IPS-18a (cell line): ENCODE measurements around the gene MSH2.

Experiments used
- H3K27ac ChIP-seq: one replicate; pipeline ENCODE4 v1.5.1; 2013; ENCODE audit warnings: low read length
- H3K27me3 ChIP-seq: one replicate; pipeline ENCODE4 v1.6.1; 2013; ENCODE audit warnings: mild to moderate bottlenecking, low read length; ENCODE audit not compliant: control insufficient read depth, insufficient read depth
- H3K36me3 ChIP-seq: one replicate; pipeline ENCODE4 v1.6.1; 2013; ENCODE audit warnings: low read depth, low read length; ENCODE audit not compliant: control insufficient read depth
- H3K4me1 ChIP-seq: one replicate; pipeline ENCODE4 v1.6.1; 2013; ENCODE audit warnings: low read depth, low read length; ENCODE audit not compliant: control insufficient read depth
- H3K4me3 ChIP-seq: one replicate; pipeline ENCODE4 v1.5.1; 2013; ENCODE audit warnings: low read length
- H3K9ac ChIP-seq: one replicate; pipeline ENCODE4 v1.6.1; 2013; ENCODE audit warnings: mild to moderate bottlenecking, low read length, moderate library complexity
- H3K9me3 ChIP-seq: one replicate; pipeline ENCODE4 v1.6.1; 2013; ENCODE audit warnings: low read depth, low read length; ENCODE audit not compliant: control insufficient read depth

MSH2 gene

GRCh38 chr2:47485177-47485576 lies 82.2 kb downstream of the MSH2 start:
- H3K36me3 ChIP-seq, result peaks cover 40% of the 10 kb centered on the region
- no peak overlapping the region for H3K27ac ChIP-seq
- no peak overlapping the region for H3K9ac ChIP-seq
- no peaks in the 10 kb centered on the region for H3K9me3 ChIP-seq
- H3K4me1 ChIP-seq, result no peaks in the 10 kb centered on the region
- H3K4me3 ChIP-seq, result no peak overlapping the region
- H3K27me3 ChIP-seq, result no peaks in the 10 kb centered on the region

GRCh38 chr2:47485751-47486300 lies 82.9 kb downstream of the MSH2 start:
- Histone ChIP-seq H3K4me1 (no peaks in the 10 kb centered on the region), H3K9ac (no peak overlapping the region), H3K36me3 (peaks cover 36% of the 10 kb centered on the region), H3K27me3 (no peaks in the 10 kb centered on the region), H3K9me3 (no peaks in the 10 kb centered on the region), H3K4me3 (no peak overlapping the region), H3K27ac (no peak overlapping the region)

- Histone ChIP-seq H3K9me3 (no peaks in the 10 kb centered on the region), H3K36me3 (peaks cover 30% of the 10 kb centered on the region), H3K9ac (no peak overlapping the region), H3K4me1 (no peaks in the 10 kb centered on the region), H3K4me3 (no peak overlapping the region), H3K27me3 (no peaks in the 10 kb centered on the region), H3K27ac (no peak overlapping the region)
Observed at GRCh38 chr2:47486841-47487497, 84.0 kb downstream of the MSH2 start.

- Histone ChIP-seq H3K27me3 (no peaks in the 10 kb centered on the region), H3K36me3 (peaks cover 25% of the 10 kb centered on the region), H3K9ac (no peak overlapping the region), H3K4me1 (no peaks in the 10 kb centered on the region), H3K9me3 (no peaks in the 10 kb centered on the region), H3K4me3 (no peak overlapping the region), H3K27ac (no peak overlapping the region)
Observed at GRCh38 chr2:47487498-47487875, 84.5 kb downstream of the MSH2 start.

- H3K36me3 ChIP-seq, result peaks cover 9% of the 10 kb centered on the region
- no peak overlapping the region for H3K9ac ChIP-seq
- H3K27ac ChIP-seq, result no peak overlapping the region
- no peaks in the 10 kb centered on the region for H3K9me3 ChIP-seq
- no peak overlapping the region for H3K4me3 ChIP-seq
- no peaks in the 10 kb centered on the region for H3K4me1 ChIP-seq
- H3K27me3 ChIP-seq, result no peaks in the 10 kb centered on the region
Observed at GRCh38 chr2:47488870-47489584, 86.1 kb downstream of the MSH2 start.

GRCh38 chr2:47490406-47490805 lies 87.5 kb downstream of the MSH2 start:
- Histone ChIP-seq H3K9ac (no peak overlapping the region), H3K27ac (no peak overlapping the region), H3K4me1 (no peaks in the 10 kb centered on the region), H3K4me3 (no peak overlapping the region), H3K36me3 (no peaks in the 10 kb centered on the region), H3K9me3 (no peaks in the 10 kb centered on the region), H3K27me3 (no peaks in the 10 kb centered on the region)

GRCh38 chr2:47493317-47494035 lies 90.5 kb downstream of the MSH2 start:
- Histone ChIP-seq H3K27ac (no peak overlapping the region), H3K9me3 (no peaks in the 10 kb centered on the region), H3K4me3 (no peak overlapping the region), H3K4me1 (no peaks in the 10 kb centered on the region), H3K27me3 (no peaks in the 10 kb centered on the region), H3K36me3 (no peaks in the 10 kb centered on the region), H3K9ac (no peak overlapping the region)

- Histone ChIP-seq H3K9ac (no peak overlapping the region), H3K4me1 (no peaks in the 10 kb centered on the region), H3K27ac (no peak overlapping the region), H3K27me3 (no peaks in the 10 kb centered on the region), H3K9me3 (no peaks in the 10 kb centered on the region), H3K4me3 (no peak overlapping the region), H3K36me3 (no peaks in the 10 kb centered on the region)
Observed at GRCh38 chr2:47494267-47495130, 91.5 kb downstream of the MSH2 start.

GRCh38 chr2:47497843-47498460 lies 95.0 kb downstream of the MSH2 start:
- peaks cover 7% of the 10 kb centered on the region for H3K9me3 ChIP-seq

GRCh38 chr2:47499093-47499492 lies 96.1 kb downstream of the MSH2 start:
- no peaks in the 10 kb centered on the region for H3K36me3 ChIP-seq
- H3K4me1 ChIP-seq, result no peaks in the 10 kb centered on the region
- no peak overlapping the region for H3K27ac ChIP-seq
- H3K27me3 ChIP-seq, result no peaks in the 10 kb centered on the region
- H3K4me3 ChIP-seq, result no peak overlapping the region
- H3K9me3 ChIP-seq, result peaks cover 7% of the 10 kb centered on the region
- no peak overlapping the region for H3K9ac ChIP-seq

More at GRCh38 chr2:47497843-47498460, 95.0 kb downstream of the MSH2 start:
- no peaks in the 10 kb centered on the region for H3K27me3 ChIP-seq
- no peaks in the 10 kb centered on the region for H3K4me1 ChIP-seq
- no peak overlapping the region for H3K9ac ChIP-seq
- H3K36me3 ChIP-seq, result no peaks in the 10 kb centered on the region
- no peak overlapping the region for H3K4me3 ChIP-seq
- no peak overlapping the region for H3K27ac ChIP-seq
